HCT116 (cell line): ENCODE data around the gene CDCA4. TPM values are rescaled to one million over a fixed set of nuclear protein-coding genes. Genes with fewer than 3 reads are reported as not detected.
A peak's percentile ranks its signal among the peaks of the same experiment; 100 is the strongest.

Source experiments
- ATAC-seq: fragments of 200-7000 bp; cut with Tn5 transposase; 2 replicates; pipeline ENCODE4 v1.9.1; 2020; ENCODE audit warnings: mild to moderate bottlenecking, moderate library complexity
- BruUV-seq: library from RNA; stranded (reverse); fragments of 400-500 nt; replicated peaks from 2 replicates; lab custom pipeline; 2021; lab: Mats Ljungman, UMichigan
- CTCF ChIA-PET: fragments of 300-600 bp; sonication (Branson Sonifier 250); formaldehyde crosslinking; loops from one replicate; lab custom pipeline; 2021; ENCODE audit warnings: antibody characterized with exemption; lab: Charles Lee
- POLR2A ChIA-PET: fragments of 300-600, 350-600 bp; sonication (Branson Sonifier 250); formaldehyde crosslinking; loops from one replicate; lab custom pipeline; 2021; ENCODE audit warnings: antibody characterized with exemption; lab: Charles Lee
- RAD21 ChIA-PET, 2 experiments: fragments of 300-600 bp; sonication (Branson Sonifier 250); formaldehyde crosslinking; loops; one replicate each; lab custom pipeline; 2023; ENCODE audit warnings: low total read pairs in 2 of 2; ENCODE audit not compliant: uncharacterized antibody in 2 of 2, unreplicated experiment in 2 of 2, low non-redundant PET in 1 of 2; lab: Charles Lee
- DNase-seq: peaks from one replicate; pipeline ENCODE4 v3.0.0-alpha.2; 2010; ENCODE audit warnings: low read depth, low spot score
- H2AFZ ChIP-seq: fragments of 200-600 bp; shearing (Covaris generic), sonication (generic); 2 replicates; pipeline ENCODE4 v1.6.1; 2017; ENCODE audit warnings: low read depth, mixed run types, mixed read lengths, antibody characterized with exemption, low read length; ENCODE audit not compliant: poor library complexity, severe bottlenecking
- H3K27ac ChIP-seq: 2 replicates; pipeline ENCODE4 v1.5.1; 2012; ENCODE audit warnings: low read depth, low read length
- H3K27me3 ChIP-seq: fragments of 200-600 bp; sonication (generic); 2 replicates; pipeline ENCODE4 v1.6.1; 2016; ENCODE audit warnings: mixed run types, low read length, mixed read lengths; ENCODE audit not compliant: insufficient read depth
- H3K36me3 ChIP-seq, 2 experiments: fragments of 200-500 bp in 1 of 2; fragments of 200-600 bp in 1 of 2; sonication (Bioruptor generic) in 1 of 2; sonication (generic) in 1 of 2; 2 replicates each; pipeline versions ENCODE4 v1.5.1 to v1.6.1; 2014 to 2016; ENCODE audit warnings: low read length in 2 of 2, inconsistent platforms in 1 of 2, mixed read lengths in 1 of 2, mixed run types in 1 of 2; ENCODE audit not compliant: insufficient read depth in 2 of 2, control insufficient read depth in 1 of 2
- H3K4me1 ChIP-seq, 2 experiments: fragments of 200-600 bp in 1 of 2; sonication (generic) in 1 of 2; 2 replicates each; pipeline versions ENCODE4 v1.5.1 to v1.6.1; 2012 to 2017; ENCODE audit warnings: low read length in 2 of 2, inconsistent platforms in 1 of 2, mild to moderate bottlenecking in 1 of 2, mixed read lengths in 1 of 2, mixed run types in 1 of 2, moderate library complexity in 1 of 2; ENCODE audit not compliant: insufficient read depth in 2 of 2, control insufficient read depth in 1 of 2
- H3K4me2 ChIP-seq: fragments of 200-600 bp; sonication (generic); 2 replicates; pipeline ENCODE4 v1.6.1; 2017; ENCODE audit warnings: mixed run types, low read length, mixed read lengths
- H3K4me3 ChIP-seq, 2 experiments: fragments of 200-600 bp in 1 of 2; sonication (generic) in 1 of 2; replicated peaks in 1 of 2; 2 replicates each; pipeline ENCODE4 v1.5.1; 2011 to 2016; ENCODE audit warnings: low read length in 2 of 2, control low read depth in 1 of 2, low read depth in 1 of 2, mild to moderate bottlenecking in 1 of 2, mixed read lengths in 1 of 2, mixed run types in 1 of 2
- H3K79me2 ChIP-seq: fragments of 200-600 bp; sonication (generic); 2 replicates; pipeline ENCODE4 v1.6.1; 2017; ENCODE audit warnings: mild to moderate bottlenecking, mixed run types, low read length, moderate library complexity, mixed read lengths; ENCODE audit not compliant: insufficient read depth
- H3K9ac ChIP-seq: fragments of 200-600 bp; sonication (generic); 2 replicates; pipeline ENCODE4 v1.6.1; 2016; ENCODE audit warnings: low read length, mixed read lengths
- H3K9me2 ChIP-seq: fragments of 200-600 bp; sonication (generic), shearing (Covaris generic); 2 replicates; pipeline ENCODE4 v1.6.1; 2017; ENCODE audit warnings: mixed run types, mild to moderate bottlenecking, moderate library complexity; ENCODE audit not compliant: insufficient read depth
- H3K9me3 ChIP-seq, 2 experiments: fragments of 200-500 bp in 1 of 2; fragments of 200-600 bp in 1 of 2; sonication (Bioruptor generic) in 1 of 2; sonication (generic) in 1 of 2; 2 replicates each; pipeline ENCODE4 v1.6.1; 2014 to 2017; ENCODE audit warnings: low read length in 2 of 2, mixed read lengths in 2 of 2, inconsistent platforms in 1 of 2, low read depth in 1 of 2, mild to moderate bottlenecking in 1 of 2, mixed run types in 1 of 2, moderate library complexity in 1 of 2; ENCODE audit not compliant: control insufficient read depth in 1 of 2, insufficient read depth in 1 of 2
- H4K20me1 ChIP-seq: fragments of 200-600 bp; sonication (generic), shearing (Covaris generic); 2 replicates; pipeline ENCODE4 v1.6.1; 2017; ENCODE audit warnings: mixed run types, mild to moderate bottlenecking, moderate library complexity; ENCODE audit not compliant: insufficient read depth
- CEBPB ChIP-seq: IDR thresholded peaks from 2 replicates; pipeline ENCODE4 v1.6.1; 2012; ENCODE audit warnings: low read depth
- EZH2phosphoT487 ChIP-seq: fragments of 200-600 bp; IDR thresholded peaks from 2 replicates; pipeline ENCODE4 v1.6.1; 2018; ENCODE audit warnings: antibody characterized with exemption, borderline replicate concordance
- POLR2A ChIP-seq: IDR thresholded peaks from 2 replicates; pipeline ENCODE4 v1.7.0; 2011; ENCODE audit warnings: borderline replicate concordance; ENCODE audit not compliant: insufficient read depth, insufficient read length; ENCODE audit errors: extremely low read depth
- POLR2AphosphoS5 ChIP-seq: IDR thresholded peaks from 2 replicates; pipeline ENCODE4 v1.6.1; 2011; ENCODE audit warnings: mild to moderate bottlenecking, low read depth, low read length, moderate library complexity
- YY1 ChIP-seq: IDR thresholded peaks from 2 replicates; pipeline ENCODE4 v1.6.1; 2011; ENCODE audit warnings: low read length, low read depth, moderate library complexity, mild to moderate bottlenecking; ENCODE audit not compliant: insufficient replicate concordance; ENCODE audit errors: extremely low read depth
- ZFX ChIP-seq: fragments of 450-650 bp; IDR thresholded peaks from 2 replicates; pipeline ENCODE4 v1.6.1; 2017
- intact Hi-C: fragments of 100-400 bp; cut with micrococcal nuclease; formaldehyde crosslinking; loops from 2 replicates; pipeline ENCODE4 v1.10.0; 2022
- total RNA-seq: library from RNA; stranded (reverse); gene quantifications from one replicate; pipeline ENCODE4 v1.2.1, GENCODE V29; 2021; ENCODE audit not compliant: unreplicated experiment
- TF ChIP-seq, protein P1 (sequence below), 3 experiments: fragments of 200-600 bp in 1 of 3; sonication (generic) in 1 of 3; IDR thresholded peaks in 2 of 3; conservative IDR thresholded peaks in 1 of 3; 2 replicates each; pipeline ENCODE4 v1.5.1; 2012 to 2017; ENCODE audit warnings: low read depth in 2 of 3, low read length in 2 of 3, antibody characterized with exemption in 1 of 3, borderline replicate concordance in 1 of 3, control low read depth in 1 of 3, mild to moderate bottlenecking in 1 of 3, mixed read lengths in 1 of 3, mixed run types in 1 of 3, moderate library complexity in 1 of 3; ENCODE audit not compliant: insufficient read depth in 1 of 3

CDCA4 gene
- total RNA-seq, 1 experiment from 2014 or later, result 62.4 TPM

GRCh38 chr14:104977681-104978653 is 42.9 kb downstream of the CDCA4 start, which contains the start of gene AHNAK2:
Gene AHNAK2 (minus strand): TSS chr14:104978374. CDS start chr14:104978237, 137 bp downstream.
- Histone ChIP-seq H3K4me2 (peak within 1 kb of the TSS; percentile 90), H3K4me3 (peak within 1 kb of the TSS; percentile 75 to 80), H3K27ac (peak within 1 kb of the TSS; percentile 77), H3K27me3 (no peaks in the 10 kb centered on the region), H3K4me1 (peaks cover 55 to 74% of the 10 kb centered on the region in 2 experiments), H4K20me1 (no peaks in the 10 kb centered on the region), H3K9ac (peak within 1 kb of the TSS; percentile 80), H3K79me2 (peaks cover 4% of the 10 kb centered on the region; the same call in 1 of the 2 replicates), H3K9me3 (no peaks in the 10 kb centered on the region), H3K9me2 (no peaks in the 10 kb centered on the region), H3K36me3 (no peaks in the 10 kb centered on the region), H2AFZ (no peak within 1 kb of the TSS)
- peak; percentile 77 for ATAC-seq
- ChIA-PET CTCF (interaction anchor here (1.2 kb wide), 1 partner anchor 68 kb away, joined by 5 read pairs; no protein-coding TSS in a partner anchor), RAD21 (no interaction called here), POLR2A (interaction anchor here (0.7 kb wide), 1 partner anchor 43 kb away, joined by 4 read pairs; the partner anchor contains the start of gene CDCA4)
- peak; percentile 68 for DNase-seq
- intact Hi-C loops, result loop anchor here (10.0 kb wide), 1 partner anchor 187 kb away; the partner anchor contains the start of gene JAG2
- TF ChIP-seq CEBPB (no peak), EZH2phosphoT487 (no peak), YY1 (peak; percentile 10), POLR2AphosphoS5 (peak; percentile 91), ZFX (peak; percentile 29; the same call in 1 of the 2 replicates), POLR2A (peak; percentile 67)
- TF ChIP-seq, protein P1, sequence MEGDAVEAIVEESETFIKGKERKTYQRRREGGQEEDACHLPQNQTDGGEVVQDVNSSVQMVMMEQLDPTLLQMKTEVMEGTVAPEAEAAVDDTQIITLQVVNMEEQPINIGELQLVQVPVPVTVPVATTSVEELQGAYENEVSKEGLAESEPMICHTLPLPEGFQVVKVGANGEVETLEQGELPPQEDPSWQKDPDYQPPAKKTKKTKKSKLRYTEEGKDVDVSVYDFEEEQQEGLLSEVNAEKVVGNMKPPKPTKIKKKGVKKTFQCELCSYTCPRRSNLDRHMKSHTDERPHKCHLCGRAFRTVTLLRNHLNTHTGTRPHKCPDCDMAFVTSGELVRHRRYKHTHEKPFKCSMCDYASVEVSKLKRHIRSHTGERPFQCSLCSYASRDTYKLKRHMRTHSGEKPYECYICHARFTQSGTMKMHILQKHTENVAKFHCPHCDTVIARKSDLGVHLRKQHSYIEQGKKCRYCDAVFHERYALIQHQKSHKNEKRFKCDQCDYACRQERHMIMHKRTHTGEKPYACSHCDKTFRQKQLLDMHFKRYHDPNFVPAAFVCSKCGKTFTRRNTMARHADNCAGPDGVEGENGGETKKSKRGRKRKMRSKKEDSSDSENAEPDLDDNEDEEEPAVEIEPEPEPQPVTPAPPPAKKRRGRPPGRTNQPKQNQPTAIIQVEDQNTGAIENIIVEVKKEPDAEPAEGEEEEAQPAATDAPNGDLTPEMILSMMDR (IDR thresholded peaks at IDR 0.05 in 2 of 3, conservative IDR thresholded peaks at IDR 0.05 in 1 of 3; ENCODE audit: borderline replicate concordance in 1 of 3, insufficient read depth in 1 of 3, low read depth in 2 of 3, low read length in 2 of 3), result no peak
- BruUV-seq, result no TSS peak
